HepG2 (cell line): ENCODE data around the gene NUP85. TPM values are rescaled to one million over a fixed set of nuclear protein-coding genes. Genes with fewer than 3 reads are reported as not detected.

Experiments used
- BORCS8-MEF2B ChIP-seq: sonication (generic); formaldehyde crosslinking; IDR thresholded peaks from 2 replicates; pipeline ENCODE4 v1.8.0; 2022; ENCODE audit warnings: mild to moderate bottlenecking, missing genetic modification reagents
- MIXL1 ChIP-seq: IDR thresholded peaks from 2 replicates; pipeline ENCODE4 v1.6.1; 2016
- PAWR ChIP-seq: sonication (generic); formaldehyde crosslinking; IDR thresholded peaks from 2 replicates; pipeline ENCODE4 v1.4.0; 2020; ENCODE audit warnings: missing genetic modification reagents, mild to moderate bottlenecking, borderline replicate concordance
- POLR2A ChIP-seq, 2 experiments: IDR thresholded peaks; 2 replicates each; pipeline ENCODE4 v1.6.1; 2011; ENCODE audit warnings: low read depth in 2 of 2, low read length in 2 of 2, mild to moderate bottlenecking in 1 of 2, moderate library complexity in 1 of 2; ENCODE audit not compliant: insufficient read depth in 1 of 2
- SCMH1 ChIP-seq: sonication (generic); formaldehyde crosslinking; IDR thresholded peaks from 2 replicates; pipeline ENCODE4 v1.9.0; 2021; ENCODE audit warnings: missing genetic modification reagents, mild to moderate bottlenecking, borderline replicate concordance
- SOX6 ChIP-seq, 2 experiments: fragments of 450-650 bp in 1 of 2; sonication (generic) in 1 of 2; formaldehyde crosslinking in 1 of 2; IDR thresholded peaks; 2 replicates each; pipeline versions ENCODE4 v1.4.0 to v1.6.1; 2017 to 2020; ENCODE audit warnings: antibody characterized with exemption in 1 of 2, mild to moderate bottlenecking in 1 of 2, missing genetic modification reagents in 1 of 2
- TSC22D2 ChIP-seq: sonication (generic); formaldehyde crosslinking; IDR thresholded peaks from 2 replicates; pipeline ENCODE4 v1.5.1; 2020; ENCODE audit warnings: missing genetic modification reagents, mild to moderate bottlenecking, borderline replicate concordance
- YEATS4 ChIP-seq: sonication (generic); formaldehyde crosslinking; IDR thresholded peaks from 2 replicates; pipeline ENCODE4 v1.4.0; 2020; ENCODE audit warnings: missing genetic modification reagents, borderline replicate concordance
- ZMYM2 ChIP-seq: sonication (generic); formaldehyde crosslinking; IDR thresholded peaks from 2 replicates; pipeline ENCODE4 v1.8.0; 2022; ENCODE audit warnings: mild to moderate bottlenecking, missing genetic modification reagents
- ZNF274 ChIP-seq: sonication (generic); formaldehyde crosslinking; IDR thresholded peaks from 2 replicates; pipeline ENCODE4 v1.5.1; 2020; ENCODE audit warnings: mild to moderate bottlenecking, missing genetic modification reagents
- ZNF556 ChIP-seq: sonication (generic); formaldehyde crosslinking; IDR thresholded peaks from 2 replicates; pipeline ENCODE4 v1.4.0; 2020; ENCODE audit warnings: mild to moderate bottlenecking, missing genetic modification reagents, borderline replicate concordance
- ZNF598 ChIP-seq: sonication (generic); formaldehyde crosslinking; IDR thresholded peaks from 2 replicates; pipeline ENCODE4 v1.5.1; 2020; ENCODE audit warnings: mild to moderate bottlenecking, missing genetic modification reagents, borderline replicate concordance
- polyA plus RNA-seq, 8 experiments: library from polyadenylated mRNA; depleted of rRNA in 3 of 8; stranded (reverse) in 7 of 8; unstranded in 1 of 8; fragments of >200 nt; fragmentation: Illumina TruSeq in 4 of 8; extraction: Trizol in 4 of 8; gene quantifications; 2 replicates each; pipeline versions ENCODE4 v1.2.1 to v1.2.3, GENCODE V29; 2011 to 2016; ENCODE audit warnings: low read depth in 4 of 8, missing spikeins in 1 of 8, mixed read lengths in 1 of 8; ENCODE audit not compliant: insufficient read depth in 1 of 8
- total RNA-seq, 5 experiments: library from RNA; depleted of rRNA; stranded (reverse); fragments of >200 nt; fragmentation: Illumina TruSeq; extraction: Trizol; gene quantifications; 2 replicates each; pipeline ENCODE4 v1.2.3, GENCODE V29; 2016; ENCODE audit warnings: low read depth in 1 of 5
- TF ChIP-seq, protein P1 (sequence below): sonication (generic); formaldehyde crosslinking; IDR thresholded peaks from 2 replicates; pipeline ENCODE4 v1.5.0; 2020; ENCODE audit warnings: mild to moderate bottlenecking, missing genetic modification reagents, borderline replicate concordance
- TF ChIP-seq, protein P2 (sequence below): IDR thresholded peaks from 2 replicates; pipeline ENCODE4 v1.6.1; 2012; ENCODE audit warnings: inconsistent platforms
- TF ChIP-seq, protein P3 (sequence below): sonication (generic); formaldehyde crosslinking; IDR thresholded peaks from 2 replicates; pipeline ENCODE4 v1.4.0; 2020; ENCODE audit warnings: mild to moderate bottlenecking, missing genetic modification reagents

The NUP85 gene
- total and polyA plus RNA-seq, 2 of the 13 experiments (the other 11 are each of a cell fraction or from before 2014, with no cell fraction given): 89.1 to 124 TPM

DNA sequence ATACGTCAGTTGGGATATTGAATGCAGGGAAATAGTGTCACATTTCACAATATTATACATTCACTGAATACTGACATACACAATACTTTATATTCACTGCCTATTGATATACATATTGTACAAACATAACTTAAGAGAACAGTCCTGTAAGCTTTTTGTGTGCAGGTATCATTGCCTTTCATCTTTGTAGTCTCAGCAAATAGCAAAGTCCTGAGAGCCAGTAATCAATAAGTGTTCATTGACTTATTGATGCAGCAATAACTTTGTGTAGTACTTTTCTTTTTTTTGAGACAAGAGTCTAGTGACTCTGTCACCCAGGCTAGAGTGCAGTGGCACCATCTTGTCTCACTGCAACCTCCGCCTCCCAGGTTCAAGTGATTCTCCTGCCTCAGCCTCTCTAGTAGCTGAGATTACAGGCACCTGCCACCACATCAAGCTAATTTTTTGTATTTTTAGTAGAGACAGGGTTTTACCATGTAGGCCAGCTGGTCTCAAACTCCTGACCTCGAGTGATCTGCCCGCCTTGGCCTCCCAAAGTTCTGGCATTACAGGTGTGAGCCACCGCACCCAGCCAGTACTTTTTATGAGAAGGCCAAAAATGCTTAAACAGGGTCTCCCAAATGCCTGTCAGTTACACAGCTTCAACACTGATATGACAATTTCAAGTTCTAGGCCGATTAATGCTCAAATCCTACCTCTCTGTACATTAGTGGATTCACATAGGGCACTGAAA, 5.4 kb upstream of the NUP85 start (continued):
- TF ChIP-seq TSC22D2 (CRISPR knock-in tag) (no peak), ZNF274 (CRISPR knock-in tag) (peak; percentile 58; the same call in 1 of the 2 replicates), ZMYM2 (CRISPR knock-in tag) (peak; percentile 27; the same call in 1 of the 2 replicates), SOX6 (IDR thresholded peaks at IDR 0.05) (no peak), SOX6 (CRISPR knock-in tag; IDR thresholded peaks at IDR 0.05) (peak; percentile 82), BORCS8-MEF2B (CRISPR knock-in tag) (no peak), PAWR (CRISPR knock-in tag) (no peak), SCMH1 (no peak), YEATS4 (CRISPR knock-in tag) (no peak), ZNF556 (peak; percentile 49; the same call in 1 of the 2 replicates), ZNF598 (no peak), POLR2A (IDR thresholded peaks at IDR 0.05; ENCODE audit: insufficient read depth in 1 of 2, low read depth in 2 of 2, low read length in 2 of 2) (no peak), MIXL1 (CRISPR knock-in tag) (peak; percentile 90)
- TF ChIP-seq, protein P1, sequence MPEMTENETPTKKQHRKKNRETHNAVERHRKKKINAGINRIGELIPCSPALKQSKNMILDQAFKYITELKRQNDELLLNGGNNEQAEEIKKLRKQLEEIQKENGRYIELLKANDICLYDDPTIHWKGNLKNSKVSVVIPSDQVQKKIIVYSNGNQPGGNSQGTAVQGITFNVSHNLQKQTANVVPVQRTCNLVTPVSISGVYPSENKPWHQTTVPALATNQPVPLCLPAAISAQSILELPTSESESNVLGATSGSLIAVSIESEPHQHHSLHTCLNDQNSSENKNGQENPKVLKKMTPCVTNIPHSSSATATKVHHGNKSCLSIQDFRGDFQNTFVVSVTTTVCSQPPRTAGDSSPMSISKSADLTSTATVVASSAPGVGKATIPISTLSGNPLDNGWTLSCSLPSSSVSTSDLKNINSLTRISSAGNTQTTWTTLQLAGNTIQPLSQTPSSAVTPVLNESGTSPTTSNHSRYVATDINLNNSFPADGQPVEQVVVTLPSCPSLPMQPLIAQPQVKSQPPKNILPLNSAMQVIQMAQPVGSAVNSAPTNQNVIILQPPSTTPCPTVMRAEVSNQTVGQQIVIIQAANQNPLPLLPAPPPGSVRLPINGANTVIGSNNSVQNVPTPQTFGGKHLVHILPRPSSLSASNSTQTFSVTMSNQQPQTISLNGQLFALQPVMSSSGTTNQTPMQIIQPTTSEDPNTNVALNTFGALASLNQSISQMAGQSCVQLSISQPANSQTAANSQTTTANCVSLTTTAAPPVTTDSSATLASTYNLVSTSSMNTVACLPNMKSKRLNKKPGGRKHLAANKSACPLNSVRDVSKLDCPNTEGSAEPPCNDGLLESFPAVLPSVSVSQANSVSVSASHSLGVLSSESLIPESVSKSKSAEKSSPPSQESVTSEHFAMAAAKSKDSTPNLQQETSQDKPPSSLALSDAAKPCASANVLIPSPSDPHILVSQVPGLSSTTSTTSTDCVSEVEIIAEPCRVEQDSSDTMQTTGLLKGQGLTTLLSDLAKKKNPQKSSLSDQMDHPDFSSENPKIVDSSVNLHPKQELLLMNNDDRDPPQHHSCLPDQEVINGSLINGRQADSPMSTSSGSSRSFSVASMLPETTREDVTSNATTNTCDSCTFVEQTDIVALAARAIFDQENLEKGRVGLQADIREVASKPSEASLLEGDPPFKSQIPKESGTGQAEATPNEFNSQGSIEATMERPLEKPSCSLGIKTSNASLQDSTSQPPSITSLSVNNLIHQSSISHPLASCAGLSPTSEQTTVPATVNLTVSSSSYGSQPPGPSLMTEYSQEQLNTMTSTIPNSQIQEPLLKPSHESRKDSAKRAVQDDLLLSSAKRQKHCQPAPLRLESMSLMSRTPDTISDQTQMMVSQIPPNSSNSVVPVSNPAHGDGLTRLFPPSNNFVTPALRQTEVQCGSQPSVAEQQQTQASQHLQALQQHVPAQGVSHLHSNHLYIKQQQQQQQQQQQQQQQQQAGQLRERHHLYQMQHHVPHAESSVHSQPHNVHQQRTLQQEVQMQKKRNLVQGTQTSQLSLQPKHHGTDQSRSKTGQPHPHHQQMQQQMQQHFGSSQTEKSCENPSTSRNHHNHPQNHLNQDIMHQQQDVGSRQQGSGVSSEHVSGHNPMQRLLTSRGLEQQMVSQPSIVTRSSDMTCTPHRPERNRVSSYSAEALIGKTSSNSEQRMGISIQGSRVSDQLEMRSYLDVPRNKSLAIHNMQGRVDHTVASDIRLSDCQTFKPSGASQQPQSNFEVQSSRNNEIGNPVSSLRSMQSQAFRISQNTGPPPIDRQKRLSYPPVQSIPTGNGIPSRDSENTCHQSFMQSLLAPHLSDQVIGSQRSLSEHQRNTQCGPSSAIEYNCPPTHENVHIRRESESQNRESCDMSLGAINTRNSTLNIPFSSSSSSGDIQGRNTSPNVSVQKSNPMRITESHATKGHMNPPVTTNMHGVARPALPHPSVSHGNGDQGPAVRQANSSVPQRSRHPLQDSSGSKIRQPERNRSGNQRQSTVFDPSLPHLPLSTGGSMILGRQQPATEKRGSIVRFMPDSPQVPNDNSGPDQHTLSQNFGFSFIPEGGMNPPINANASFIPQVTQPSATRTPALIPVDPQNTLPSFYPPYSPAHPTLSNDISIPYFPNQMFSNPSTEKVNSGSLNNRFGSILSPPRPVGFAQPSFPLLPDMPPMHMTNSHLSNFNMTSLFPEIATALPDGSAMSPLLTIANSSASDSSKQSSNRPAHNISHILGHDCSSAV (CRISPR knock-in tag): no peak
- TF ChIP-seq, protein P2, sequence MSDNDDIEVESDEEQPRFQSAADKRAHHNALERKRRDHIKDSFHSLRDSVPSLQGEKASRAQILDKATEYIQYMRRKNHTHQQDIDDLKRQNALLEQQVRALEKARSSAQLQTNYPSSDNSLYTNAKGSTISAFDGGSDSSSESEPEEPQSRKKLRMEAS: 0 out of 2 replicates have a peak, but pooled peaks have one; percentile 31
- TF ChIP-seq, protein P3, sequence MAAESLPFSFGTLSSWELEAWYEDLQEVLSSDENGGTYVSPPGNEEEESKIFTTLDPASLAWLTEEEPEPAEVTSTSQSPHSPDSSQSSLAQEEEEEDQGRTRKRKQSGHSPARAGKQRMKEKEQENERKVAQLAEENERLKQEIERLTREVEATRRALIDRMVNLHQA (CRISPR knock-in tag): 0 out of 2 replicates have a peak, but pooled peaks have one; percentile 14
